Ureter (tissue), 1 donor: ENCODE data around the gene TMCC2. TPM values are rescaled to one million over a fixed set of nuclear protein-coding genes. Genes with fewer than 3 reads are reported as not detected.
"Not testable (repeated sequence)": the region's sequence is repeated elsewhere in the genome, so short reads cannot be mapped to it uniquely, and the experiment has no call there.

Experiments used
- DNase-seq: peaks from one replicate; pipeline ENCODE4 v3.0.0-alpha.2; 2020; ENCODE audit warnings: low spot score
- total RNA-seq: library from RNA; stranded (reverse); gene quantifications from one replicate; pipeline ENCODE4 v1.2.4, GENCODE V29; 2023
- donor health status: DM: yes; HTN: yes; CAD: no.

Gene TMCC2
- total RNA-seq, 1 donor from 2014 or later: 0.55 TPM

GRCh38 chr1:205214756-205215155 lies 13.0 kb upstream of the TMCC2 start:
- DNase-seq: no peak

GRCh38 chr1:205216588-205216987 lies 11.2 kb upstream of the TMCC2 start:
- DNase-seq: no peak

GRCh38 chr1:205217418-205217817 lies 10.3 kb upstream of the TMCC2 start:
- DNase-seq: no peak

- DNase-seq: no peak
Observed at GRCh38 chr1:205220421-205220820, 7.3 kb upstream of the TMCC2 start.

GRCh38 chr1:205224736-205225135 lies 3.0 kb upstream of the TMCC2 start:
- DNase-seq: no peak

- no peak for DNase-seq
Observed at GRCh38 chr1:205225901-205226765, 1.6 kb upstream of the TMCC2 start.

GRCh38 chr1:205226868-205227583 lies 720 bp upstream of the TMCC2 start:
- no peak for DNase-seq

GRCh38 chr1:205228093-205228521 lies 361 bp downstream of the TMCC2 start:
- DNase-seq: no peak

- DNase-seq: no peak
Observed at GRCh38 chr1:205229399-205229871, 1.7 kb downstream of the TMCC2 start.

GRCh38 chr1:205229916-205230700 lies 2.4 kb downstream of the TMCC2 start:
- DNase-seq: no peak

- no peak for DNase-seq
Observed at GRCh38 chr1:205230982-205231381, 3.2 kb downstream of the TMCC2 start.

- no peak for DNase-seq
Observed at GRCh38 chr1:205232127-205232820, 4.5 kb downstream of the TMCC2 start.

GRCh38 chr1:205232945-205233397 lies 5.2 kb downstream of the TMCC2 start:
- DNase-seq: no peak

GRCh38 chr1:205233986-205234385 lies 6.2 kb downstream of the TMCC2 start:
- not testable (repeated sequence) for DNase-seq

GRCh38 chr1:205235951-205236350 lies 8.2 kb downstream of the TMCC2 start:
- DNase-seq: no peak

- DNase-seq: no peak
Observed at GRCh38 chr1:205236526-205236925, 8.8 kb downstream of the TMCC2 start.

GRCh38 chr1:205236951-205237475 lies 9.3 kb downstream of the TMCC2 start:
- no peak for DNase-seq

- no peak for DNase-seq
Observed at GRCh38 chr1:205237526-205238484, 10.1 kb downstream of the TMCC2 start.

GRCh38 chr1:205239078-205239477 lies 11.3 kb downstream of the TMCC2 start:
- no peak for DNase-seq

GRCh38 chr1:205240118-205240517 lies 12.4 kb downstream of the TMCC2 start:
- DNase-seq: no peak
